ENCODE measurements around the gene MACC1. TPM values are rescaled to one million over a fixed set of nuclear protein-coding genes. Genes with fewer than 3 reads are reported as not detected.

MACC1 gene
- total RNA-seq, 1 experiment from 2014 or later = 190 TPM

DNA sequence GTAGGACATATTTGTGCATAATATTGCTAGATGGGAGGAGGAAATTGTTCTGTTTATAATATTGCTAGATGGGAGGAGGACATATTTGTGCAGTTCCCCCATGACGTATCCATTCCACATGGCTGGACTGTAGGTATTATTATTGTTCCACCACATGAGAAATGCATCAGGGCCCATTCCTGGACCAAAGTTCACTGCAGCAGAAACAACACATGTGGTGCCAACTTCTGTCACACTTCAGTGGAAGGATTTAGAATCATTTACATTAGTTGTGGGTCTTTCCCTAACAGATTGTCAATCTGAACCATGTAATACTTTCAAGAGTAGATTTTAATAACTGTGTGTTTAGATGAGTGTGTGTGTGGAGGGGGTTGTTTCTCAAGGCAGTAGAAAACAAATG, 32.7 kb upstream of the MACC1 start:
- no TSS peak for BruUV-seq (replicated peaks)
- no peak for DNase-seq
- intact Hi-C loops (cut with micrococcal nuclease; ENCODE audit: unreplicated experiment) = no loop called here
- Mint-ChIP-seq H3K27ac (ENCODE audit: unreplicated experiment) (no peak overlapping the region), H3K4me1 (ENCODE audit: low read depth, unreplicated experiment) (peaks cover 29% of the 10 kb centered on the region), H3K27me3 (ENCODE audit: unreplicated experiment) (no peaks in the 10 kb centered on the region), H3K9me3 (ENCODE audit: low read depth, unreplicated experiment) (peaks cover 2% of the 10 kb centered on the region), H3K4me3 (ENCODE audit: low read depth, unreplicated experiment) (no peak overlapping the region), H3K36me3 (ENCODE audit: insufficient read depth, unreplicated experiment) (no peaks in the 10 kb centered on the region)
- CTCF ChIA-PET = no interaction called here
- TF ChIP-seq, protein P1, sequence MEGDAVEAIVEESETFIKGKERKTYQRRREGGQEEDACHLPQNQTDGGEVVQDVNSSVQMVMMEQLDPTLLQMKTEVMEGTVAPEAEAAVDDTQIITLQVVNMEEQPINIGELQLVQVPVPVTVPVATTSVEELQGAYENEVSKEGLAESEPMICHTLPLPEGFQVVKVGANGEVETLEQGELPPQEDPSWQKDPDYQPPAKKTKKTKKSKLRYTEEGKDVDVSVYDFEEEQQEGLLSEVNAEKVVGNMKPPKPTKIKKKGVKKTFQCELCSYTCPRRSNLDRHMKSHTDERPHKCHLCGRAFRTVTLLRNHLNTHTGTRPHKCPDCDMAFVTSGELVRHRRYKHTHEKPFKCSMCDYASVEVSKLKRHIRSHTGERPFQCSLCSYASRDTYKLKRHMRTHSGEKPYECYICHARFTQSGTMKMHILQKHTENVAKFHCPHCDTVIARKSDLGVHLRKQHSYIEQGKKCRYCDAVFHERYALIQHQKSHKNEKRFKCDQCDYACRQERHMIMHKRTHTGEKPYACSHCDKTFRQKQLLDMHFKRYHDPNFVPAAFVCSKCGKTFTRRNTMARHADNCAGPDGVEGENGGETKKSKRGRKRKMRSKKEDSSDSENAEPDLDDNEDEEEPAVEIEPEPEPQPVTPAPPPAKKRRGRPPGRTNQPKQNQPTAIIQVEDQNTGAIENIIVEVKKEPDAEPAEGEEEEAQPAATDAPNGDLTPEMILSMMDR (IDR thresholded peaks at IDR 0.05; ENCODE audit: unreplicated experiment) = no peak

DNA sequence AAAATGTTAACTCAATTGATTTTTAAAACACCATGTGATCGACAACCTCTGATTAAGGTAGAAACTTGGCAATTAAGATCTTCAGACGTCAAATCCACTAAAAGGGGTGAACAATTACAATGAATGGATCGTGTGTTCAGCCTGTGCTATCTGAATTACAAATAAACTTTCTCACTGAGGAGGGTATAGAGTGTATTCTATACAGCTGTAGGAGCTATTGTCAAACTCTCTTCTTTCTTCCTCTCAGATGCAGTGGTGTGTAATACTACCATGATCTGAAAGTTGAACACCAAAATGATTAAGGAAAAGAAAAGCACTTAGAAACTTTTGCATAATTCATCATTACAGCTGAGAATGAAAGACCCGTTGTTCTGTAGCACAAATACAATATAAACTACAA, 32.2 kb upstream of the MACC1 start:
- no peak for DNase-seq
- TF ChIP-seq, protein P1 (IDR thresholded peaks at IDR 0.05; ENCODE audit: unreplicated experiment) = no peak
- H3K36me3 Mint-ChIP-seq (ENCODE audit: insufficient read depth, unreplicated experiment) = no peaks in the 10 kb centered on the region
- H3K27ac Mint-ChIP-seq (ENCODE audit: unreplicated experiment) = no peak overlapping the region
- peaks cover 32% of the 10 kb centered on the region for H3K4me1 Mint-ChIP-seq (ENCODE audit: low read depth, unreplicated experiment)
- peaks cover 2% of the 10 kb centered on the region for H3K9me3 Mint-ChIP-seq (ENCODE audit: low read depth, unreplicated experiment)
- H3K4me3 Mint-ChIP-seq (ENCODE audit: low read depth, unreplicated experiment) = no peak overlapping the region
- CTCF ChIA-PET = no interaction called here
- no TSS peak for BruUV-seq (replicated peaks)
- intact Hi-C loops (cut with micrococcal nuclease; ENCODE audit: unreplicated experiment) = no loop called here
- H3K27me3 Mint-ChIP-seq (ENCODE audit: unreplicated experiment) = no peaks in the 10 kb centered on the region

DNA sequence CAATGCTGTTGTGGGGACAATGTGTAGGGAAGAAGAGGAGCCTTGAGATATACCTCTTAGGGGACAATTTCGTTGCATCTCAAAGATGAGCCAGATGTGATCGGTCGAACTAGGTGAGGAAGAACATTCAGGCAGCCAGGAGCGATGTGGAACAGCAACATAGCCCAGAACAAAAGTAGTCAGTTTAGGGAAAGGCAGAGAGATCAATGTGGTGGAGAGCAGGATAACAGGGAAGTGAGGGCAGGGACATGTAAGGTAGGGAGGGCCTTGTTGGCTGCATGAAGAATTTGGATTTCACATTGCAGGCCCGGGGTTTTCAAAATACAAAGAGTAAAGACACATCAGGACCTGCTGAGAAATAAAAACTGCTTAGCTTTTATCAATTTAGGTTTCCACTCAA, 29.1 kb upstream of the MACC1 start:
- peaks cover 39% of the 10 kb centered on the region for H3K4me1 Mint-ChIP-seq (ENCODE audit: low read depth, unreplicated experiment)
- no peaks in the 10 kb centered on the region for H3K27me3 Mint-ChIP-seq (ENCODE audit: unreplicated experiment)
- TF ChIP-seq, protein P1 (IDR thresholded peaks at IDR 0.05; ENCODE audit: unreplicated experiment) = no peak
- H3K27ac Mint-ChIP-seq (ENCODE audit: unreplicated experiment) = no peak overlapping the region
- H3K36me3 Mint-ChIP-seq (ENCODE audit: insufficient read depth, unreplicated experiment) = no peaks in the 10 kb centered on the region
- CTCF ChIA-PET = no interaction called here
- BruUV-seq (replicated peaks) = no TSS peak
- no peak for DNase-seq
- intact Hi-C loops (cut with micrococcal nuclease; ENCODE audit: unreplicated experiment) = no loop called here
- H3K9me3 Mint-ChIP-seq (ENCODE audit: low read depth, unreplicated experiment) = peaks cover 2% of the 10 kb centered on the region
- H3K4me3 Mint-ChIP-seq (ENCODE audit: low read depth, unreplicated experiment) = no peak overlapping the region

DNA sequence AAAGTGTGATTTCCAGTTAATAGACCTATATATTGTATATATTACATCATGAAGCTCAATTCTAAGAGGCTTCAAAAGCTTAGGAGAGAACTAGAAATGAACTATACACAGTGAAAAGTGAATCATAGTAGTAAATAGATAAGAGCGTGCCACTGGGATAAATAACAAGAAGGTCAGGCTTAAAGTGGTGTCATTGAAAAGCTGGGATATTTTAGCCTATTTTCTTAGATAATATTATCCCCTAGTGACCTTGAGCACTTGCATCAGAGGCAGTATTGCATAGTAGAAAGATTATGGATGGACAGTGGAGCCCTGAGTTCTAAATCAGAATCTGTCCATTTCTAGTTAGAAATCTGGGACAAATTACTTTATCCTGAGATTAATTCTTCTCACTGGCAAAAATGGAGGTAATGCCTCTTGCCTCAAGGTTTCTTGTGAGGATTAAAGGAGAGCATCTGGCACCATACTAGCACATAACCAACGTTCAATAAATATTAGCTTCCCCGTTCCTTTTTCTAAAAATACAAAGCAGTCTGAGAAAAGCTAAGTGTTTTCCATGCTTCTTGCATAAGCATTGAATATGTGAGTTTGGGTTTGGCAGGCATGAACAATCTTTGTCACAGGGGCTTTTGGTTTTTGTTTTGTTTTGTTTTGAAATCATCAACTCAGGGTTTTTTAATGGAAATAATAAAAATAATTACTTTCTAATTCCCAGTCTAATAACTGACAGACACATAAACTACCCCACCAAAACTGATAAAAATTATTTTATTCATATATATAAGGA, 27.3 kb upstream of the MACC1 start:
- Mint-ChIP-seq H3K4me1 (ENCODE audit: low read depth, unreplicated experiment) (peaks cover 53% of the 10 kb centered on the region), H3K4me3 (ENCODE audit: low read depth, unreplicated experiment) (no peak overlapping the region), H3K9me3 (ENCODE audit: low read depth, unreplicated experiment) (peaks cover 2% of the 10 kb centered on the region), H3K27ac (ENCODE audit: unreplicated experiment) (no peak overlapping the region), H3K36me3 (ENCODE audit: insufficient read depth, unreplicated experiment) (no peaks in the 10 kb centered on the region), H3K27me3 (ENCODE audit: unreplicated experiment) (no peaks in the 10 kb centered on the region)
- no TSS peak for BruUV-seq (replicated peaks)
- DNase-seq = no peak
- intact Hi-C loops (cut with micrococcal nuclease; ENCODE audit: unreplicated experiment) = no loop called here
- CTCF ChIA-PET = no interaction called here
- TF ChIP-seq, protein P1 (IDR thresholded peaks at IDR 0.05; ENCODE audit: unreplicated experiment) = no peak
